Measurements from ENCODE around the gene FSTL5. TPM values are rescaled to one million over a fixed set of nuclear protein-coding genes. Genes with fewer than 3 reads are reported as not detected.

FSTL5 gene
- total and polyA plus RNA-seq, 2 of the 8 experiments (the other 6 are each of a cell fraction or from before 2014, with no cell fraction given): 0.09 to 0.32 TPM

GRCh38 chr4:161642708-161643107 is 521.1 kb downstream of the FSTL5 start:
- POLR2A ChIA-PET (ENCODE audit: partially characterized antibody): no interaction called here
- no peak overlapping the region for H2BK15ac ChIP-seq (ENCODE audit: low read length)
- 100% methylated on average over 1 of the region's 1 CpG; no CpG with 5 or more reads in 1 of the 2 experiments for WGBS, 2 experiments (ENCODE audit: extremely low coverage in 1 of 2, insufficient coverage in 1 of 2, insufficient read length in 1 of 2, insufficient replicate concordance in 2 of 2, low coverage in 1 of 2, low lambda C conversion rate in 2 of 2, missing lambda C conversion rate in 1 of 2)
- H2AK5ac ChIP-seq (ENCODE audit: low read depth, low read length): no peak overlapping the region
- no peak overlapping the region for H3K14ac ChIP-seq (ENCODE audit: insufficient read length)
- H3K23ac ChIP-seq (ENCODE audit: insufficient read length): no peak overlapping the region
- CTCF ChIA-PET (ENCODE audit: partially characterized antibody): interaction anchor here (0.7 kb wide), 1 partner anchor 307 kb away, joined by 3 read pairs; no protein-coding TSS in a partner anchor
- H4K5ac ChIP-seq (ENCODE audit: insufficient read length, low read depth, low read length): no peak overlapping the region
- H3K23me2 ChIP-seq (ENCODE audit: low read depth, low read length): no peaks in the 10 kb centered on the region
- no peaks in the 10 kb centered on the region for H3K27me3 ChIP-seq (replicated peaks in 1 of 4; ENCODE audit: control insufficient read depth in 3 of 4, extremely low read depth in 1 of 4, insufficient read depth in 3 of 4, low read length in 3 of 4)
- no peak overlapping the region for H3K56ac ChIP-seq (replicated peaks; ENCODE audit: insufficient read length, low read depth, low read length)
- no peaks in the 10 kb centered on the region for H3K79me2 ChIP-seq (ENCODE audit: control insufficient read depth in 1 of 2, insufficient read depth in 2 of 2, low read length in 2 of 2)
- no peak overlapping the region for H4K91ac ChIP-seq (replicated peaks; ENCODE audit: insufficient read length, low read length)
- H3K27ac ChIP-seq (ENCODE audit: low read depth, low read length): no peak overlapping the region
- H3K4me2 ChIP-seq (ENCODE audit: insufficient read depth in 1 of 2, low read depth in 2 of 2, low read length in 2 of 2): no peak overlapping the region
- no peak overlapping the region for H2BK120ac ChIP-seq (replicated peaks; ENCODE audit: low read depth, low read length)
- FAIRE-seq: no peak
- H3K4ac ChIP-seq (replicated peaks; ENCODE audit: insufficient read length, low read depth, low read length): no peak overlapping the region
- TF ChIP-seq BACH1 (IDR thresholded peaks at IDR 0.05; ENCODE audit: low read length): no peak
- TF ChIP-seq ATF3 (IDR thresholded peaks at IDR 0.05; ENCODE audit: insufficient read depth, low read depth, low read length): no peak
- TF ChIP-seq MAX (IDR thresholded peaks at IDR 0.05): no peak
- TF ChIP-seq SP1 (IDR thresholded peaks at IDR 0.05; ENCODE audit: low read depth, low read length): no peak
- no peak for TF ChIP-seq JUN (IDR thresholded peaks at IDR 0.05; ENCODE audit: low read depth, low read length)
- TF ChIP-seq GTF2F1 (IDR thresholded peaks at IDR 0.05; ENCODE audit: borderline replicate concordance, low read depth, low read length): no peak
- no peak for TF ChIP-seq CEBPB (IDR thresholded peaks at IDR 0.05; ENCODE audit: low read depth, low read length)
- TF ChIP-seq CTBP2 (IDR thresholded peaks at IDR 0.05; ENCODE audit: borderline replicate concordance, insufficient read depth, insufficient read length, low read length): no peak
- no peak overlapping the region for H2BK20ac ChIP-seq (ENCODE audit: low read length)
- no peak overlapping the region for H4K8ac ChIP-seq (ENCODE audit: extremely low read depth, insufficient read depth, low read length)
- no peak overlapping the region for H2BK12ac ChIP-seq (ENCODE audit: low read depth, low read length)
- H4K20me1 ChIP-seq (replicated peaks in 1 of 2; ENCODE audit: control insufficient read depth in 1 of 2, insufficient read depth in 2 of 2, low read length in 2 of 2): no peaks in the 10 kb centered on the region
- no peak for DNase-seq (ENCODE audit: low read depth in 1 of 2, low spot score in 2 of 2)
- no peak overlapping the region for H3K9ac ChIP-seq (replicated peaks in 1 of 4; ENCODE audit: extremely low read depth in 1 of 4, low read depth in 3 of 4, low read length in 3 of 4)
- H3K79me1 ChIP-seq (ENCODE audit: low read depth, low read length): no peaks in the 10 kb centered on the region
- no peaks in the 10 kb centered on the region for H3K36me3 ChIP-seq (ENCODE audit: control insufficient read depth in 2 of 4, insufficient read depth in 4 of 4, low read length in 3 of 4)
- no peak overlapping the region for H2BK5ac ChIP-seq (ENCODE audit: low read depth, low read length)
- H2AFZ ChIP-seq (ENCODE audit: low read length): no peak overlapping the region
- no peaks in the 10 kb centered on the region for H3K4me1 ChIP-seq (replicated peaks in 1 of 4; ENCODE audit: control insufficient read depth in 3 of 4, insufficient read depth in 4 of 4, low read length in 3 of 4)
- H3K18ac ChIP-seq (ENCODE audit: extremely low read depth, low read length): no peak overlapping the region
- no peak overlapping the region for H3K4me3 ChIP-seq (ENCODE audit: extremely low read depth in 1 of 4, insufficient read depth in 2 of 4, low read depth in 3 of 4, low read length in 4 of 4)
- no peaks in the 10 kb centered on the region for H3K9me3 ChIP-seq (ENCODE audit: insufficient read depth in 2 of 2, low read depth in 1 of 2, low read length in 1 of 2)

All from H1 (cell line).